Measurements from ENCODE around the gene TEX101. TPM values are rescaled to one million over a fixed set of nuclear protein-coding genes. Genes with fewer than 3 reads are reported as not detected.

Gene TEX101
- total and polyA plus RNA-seq, 4 donors, result not detected

DNA sequence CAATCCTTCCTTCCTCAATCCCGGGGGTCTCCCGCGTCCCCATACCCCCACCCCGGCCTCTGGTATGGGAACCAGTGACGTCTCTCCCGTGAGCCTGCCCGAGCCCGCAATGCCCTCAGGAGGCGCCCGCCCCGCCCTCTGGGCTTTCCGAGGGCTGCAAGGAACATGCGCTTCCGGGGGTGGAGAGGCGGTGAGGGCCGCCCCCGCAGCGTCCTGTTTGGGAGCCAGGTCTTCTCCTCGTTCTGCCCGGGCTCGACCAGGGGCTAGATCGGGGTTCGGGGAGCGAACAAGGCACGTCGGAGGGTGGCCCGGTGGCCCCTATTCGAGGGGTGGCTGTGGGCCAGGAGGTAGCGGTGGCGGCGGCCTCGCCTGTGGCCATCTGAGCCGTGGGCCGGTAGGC is 6.6 kb upstream of the TEX101 start:
- H3K4me1 ChIP-seq (ENCODE audit: control insufficient read depth in 4 of 4, insufficient read depth in 4 of 4, low read length in 3 of 4), result no peaks in the 10 kb centered on the region
- no peak overlapping the region for H3K4me3 ChIP-seq (ENCODE audit: low read depth in 1 of 3, low read length in 3 of 3)
- no peak overlapping the region for H3K27ac ChIP-seq (ENCODE audit: low read depth in 1 of 2, low read length in 2 of 2)
- H3K9ac ChIP-seq (ENCODE audit: low read depth in 1 of 2, low read length in 2 of 2), result no peak overlapping the region
- TF ChIP-seq RAD21 (IDR thresholded peaks at IDR 0.05) (no peak), FOXA1 (IDR thresholded peaks at IDR 0.05) (no peak)
- TF ChIP-seq, protein P1, sequence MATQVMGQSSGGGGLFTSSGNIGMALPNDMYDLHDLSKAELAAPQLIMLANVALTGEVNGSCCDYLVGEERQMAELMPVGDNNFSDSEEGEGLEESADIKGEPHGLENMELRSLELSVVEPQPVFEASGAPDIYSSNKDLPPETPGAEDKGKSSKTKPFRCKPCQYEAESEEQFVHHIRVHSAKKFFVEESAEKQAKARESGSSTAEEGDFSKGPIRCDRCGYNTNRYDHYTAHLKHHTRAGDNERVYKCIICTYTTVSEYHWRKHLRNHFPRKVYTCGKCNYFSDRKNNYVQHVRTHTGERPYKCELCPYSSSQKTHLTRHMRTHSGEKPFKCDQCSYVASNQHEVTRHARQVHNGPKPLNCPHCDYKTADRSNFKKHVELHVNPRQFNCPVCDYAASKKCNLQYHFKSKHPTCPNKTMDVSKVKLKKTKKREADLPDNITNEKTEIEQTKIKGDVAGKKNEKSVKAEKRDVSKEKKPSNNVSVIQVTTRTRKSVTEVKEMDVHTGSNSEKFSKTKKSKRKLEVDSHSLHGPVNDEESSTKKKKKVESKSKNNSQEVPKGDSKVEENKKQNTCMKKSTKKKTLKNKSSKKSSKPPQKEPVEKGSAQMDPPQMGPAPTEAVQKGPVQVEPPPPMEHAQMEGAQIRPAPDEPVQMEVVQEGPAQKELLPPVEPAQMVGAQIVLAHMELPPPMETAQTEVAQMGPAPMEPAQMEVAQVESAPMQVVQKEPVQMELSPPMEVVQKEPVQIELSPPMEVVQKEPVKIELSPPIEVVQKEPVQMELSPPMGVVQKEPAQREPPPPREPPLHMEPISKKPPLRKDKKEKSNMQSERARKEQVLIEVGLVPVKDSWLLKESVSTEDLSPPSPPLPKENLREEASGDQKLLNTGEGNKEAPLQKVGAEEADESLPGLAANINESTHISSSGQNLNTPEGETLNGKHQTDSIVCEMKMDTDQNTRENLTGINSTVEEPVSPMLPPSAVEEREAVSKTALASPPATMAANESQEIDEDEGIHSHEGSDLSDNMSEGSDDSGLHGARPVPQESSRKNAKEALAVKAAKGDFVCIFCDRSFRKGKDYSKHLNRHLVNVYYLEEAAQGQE (IDR thresholded peaks at IDR 0.05), result no peak
- TF ChIP-seq, protein P2, sequence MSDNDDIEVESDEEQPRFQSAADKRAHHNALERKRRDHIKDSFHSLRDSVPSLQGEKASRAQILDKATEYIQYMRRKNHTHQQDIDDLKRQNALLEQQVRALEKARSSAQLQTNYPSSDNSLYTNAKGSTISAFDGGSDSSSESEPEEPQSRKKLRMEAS (IDR thresholded peaks at IDR 0.05), result no peak
- TF ChIP-seq, protein P3, sequence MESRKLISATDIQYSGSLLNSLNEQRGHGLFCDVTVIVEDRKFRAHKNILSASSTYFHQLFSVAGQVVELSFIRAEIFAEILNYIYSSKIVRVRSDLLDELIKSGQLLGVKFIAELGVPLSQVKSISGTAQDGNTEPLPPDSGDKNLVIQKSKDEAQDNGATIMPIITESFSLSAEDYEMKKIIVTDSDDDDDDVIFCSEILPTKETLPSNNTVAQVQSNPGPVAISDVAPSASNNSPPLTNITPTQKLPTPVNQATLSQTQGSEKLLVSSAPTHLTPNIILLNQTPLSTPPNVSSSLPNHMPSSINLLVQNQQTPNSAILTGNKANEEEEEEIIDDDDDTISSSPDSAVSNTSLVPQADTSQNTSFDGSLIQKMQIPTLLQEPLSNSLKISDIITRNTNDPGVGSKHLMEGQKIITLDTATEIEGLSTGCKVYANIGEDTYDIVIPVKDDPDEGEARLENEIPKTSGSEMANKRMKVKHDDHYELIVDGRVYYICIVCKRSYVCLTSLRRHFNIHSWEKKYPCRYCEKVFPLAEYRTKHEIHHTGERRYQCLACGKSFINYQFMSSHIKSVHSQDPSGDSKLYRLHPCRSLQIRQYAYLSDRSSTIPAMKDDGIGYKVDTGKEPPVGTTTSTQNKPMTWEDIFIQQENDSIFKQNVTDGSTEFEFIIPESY (IDR thresholded peaks at IDR 0.05), result no peak
- H3K27me3 ChIP-seq (ENCODE audit: control insufficient read depth in 4 of 4, insufficient read depth in 4 of 4, low read length in 3 of 4), result peaks cover 0 to 2% (median 0%) of the 10 kb centered on the region in 4 donors
- H3K36me3 ChIP-seq (ENCODE audit: control insufficient read depth in 4 of 4, insufficient read depth in 3 of 4, low read depth in 1 of 4, low read length in 3 of 4), result no peaks in the 10 kb centered on the region
- H3K9me3 ChIP-seq (ENCODE audit: control insufficient read depth in 4 of 4, low read length in 3 of 4), result no peaks in the 10 kb centered on the region
- 83% methylated on average over 34 of the region's 34 CpGs for WGBS
- no peak for DNase-seq (ENCODE audit: low spot score)

DNA sequence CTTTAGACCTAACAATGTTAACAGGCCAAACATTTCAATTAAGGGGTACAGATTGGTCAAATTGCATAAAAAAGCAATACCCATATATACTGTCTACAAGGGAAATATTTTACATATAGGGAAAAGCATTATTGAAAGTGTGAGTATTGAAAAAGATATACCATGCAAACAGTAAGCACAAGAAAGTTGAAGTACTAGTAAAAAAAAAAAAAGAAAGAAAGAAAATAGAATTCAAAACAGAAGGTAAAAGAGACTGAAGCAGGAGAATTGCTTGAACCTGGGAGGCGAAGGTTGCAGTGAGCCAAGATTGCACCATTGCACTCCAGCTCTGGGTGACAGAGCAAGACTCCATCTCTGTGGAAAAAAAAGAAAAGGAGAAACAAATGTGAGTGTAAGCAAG is 5.3 kb upstream of the TEX101 start:
- 91% methylated on average over 1 of the region's 1 CpG for WGBS
- H3K9ac ChIP-seq (ENCODE audit: low read depth in 1 of 2, low read length in 2 of 2), result no peak overlapping the region
- H3K36me3 ChIP-seq (ENCODE audit: control insufficient read depth in 4 of 4, insufficient read depth in 3 of 4, low read depth in 1 of 4, low read length in 3 of 4), result no peaks in the 10 kb centered on the region
- TF ChIP-seq, protein P3 (IDR thresholded peaks at IDR 0.05), result no peak
- TF ChIP-seq TAF1 (conservative IDR thresholded peaks at IDR 0.05) (no peak), FOXA2 (IDR thresholded peaks at IDR 0.05) (no peak), FOXA1 (IDR thresholded peaks at IDR 0.05) (no peak), EGR1 (IDR thresholded peaks at IDR 0.05; ENCODE audit: low read depth in 2 of 2) (no peak), JUND (IDR thresholded peaks at IDR 0.05) (no peak), RAD21 (IDR thresholded peaks at IDR 0.05) (no peak), YY1 (IDR thresholded peaks at IDR 0.05) (no peak), RXRA (IDR thresholded peaks at IDR 0.05) (no peak), SP1 (IDR thresholded peaks at IDR 0.05) (no peak), GABPA (IDR thresholded peaks at IDR 0.05 in 1 of 2, conservative IDR thresholded peaks at IDR 0.05 in 1 of 2) (no peak), HNF4A (conservative IDR thresholded peaks at IDR 0.05) (no peak), HNF4G (IDR thresholded peaks at IDR 0.05) (no peak)
- TF ChIP-seq, protein P1 (IDR thresholded peaks at IDR 0.05), result no peak
- TF ChIP-seq, protein P4, sequence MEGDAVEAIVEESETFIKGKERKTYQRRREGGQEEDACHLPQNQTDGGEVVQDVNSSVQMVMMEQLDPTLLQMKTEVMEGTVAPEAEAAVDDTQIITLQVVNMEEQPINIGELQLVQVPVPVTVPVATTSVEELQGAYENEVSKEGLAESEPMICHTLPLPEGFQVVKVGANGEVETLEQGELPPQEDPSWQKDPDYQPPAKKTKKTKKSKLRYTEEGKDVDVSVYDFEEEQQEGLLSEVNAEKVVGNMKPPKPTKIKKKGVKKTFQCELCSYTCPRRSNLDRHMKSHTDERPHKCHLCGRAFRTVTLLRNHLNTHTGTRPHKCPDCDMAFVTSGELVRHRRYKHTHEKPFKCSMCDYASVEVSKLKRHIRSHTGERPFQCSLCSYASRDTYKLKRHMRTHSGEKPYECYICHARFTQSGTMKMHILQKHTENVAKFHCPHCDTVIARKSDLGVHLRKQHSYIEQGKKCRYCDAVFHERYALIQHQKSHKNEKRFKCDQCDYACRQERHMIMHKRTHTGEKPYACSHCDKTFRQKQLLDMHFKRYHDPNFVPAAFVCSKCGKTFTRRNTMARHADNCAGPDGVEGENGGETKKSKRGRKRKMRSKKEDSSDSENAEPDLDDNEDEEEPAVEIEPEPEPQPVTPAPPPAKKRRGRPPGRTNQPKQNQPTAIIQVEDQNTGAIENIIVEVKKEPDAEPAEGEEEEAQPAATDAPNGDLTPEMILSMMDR (IDR thresholded peaks at IDR 0.05; ENCODE audit: low read depth, low read length, missing input control), result no peak
- H3K4me3 ChIP-seq (ENCODE audit: low read depth in 1 of 3, low read length in 3 of 3), result no peak overlapping the region
- no peak overlapping the region for H3K27ac ChIP-seq (ENCODE audit: low read depth in 1 of 2, low read length in 2 of 2)
- DNase-seq (ENCODE audit: low spot score), result no peak
- no peaks in the 10 kb centered on the region for H3K27me3 ChIP-seq (ENCODE audit: control insufficient read depth in 4 of 4, insufficient read depth in 4 of 4, low read length in 3 of 4)
- H3K9me3 ChIP-seq (ENCODE audit: control insufficient read depth in 4 of 4, low read length in 3 of 4), result no peaks in the 10 kb centered on the region
- H3K4me1 ChIP-seq (ENCODE audit: control insufficient read depth in 4 of 4, insufficient read depth in 4 of 4, low read length in 3 of 4), result no peaks in the 10 kb centered on the region
